ENCODE data around the gene GAPDHS. TPM values are rescaled to one million over a fixed set of nuclear protein-coding genes. Genes with fewer than 3 reads are reported as not detected.

GAPDHS gene
- total RNA-seq, 2 donors from 2014 or later, result not detected

- DNase-seq (peak; percentile 54 to 94 (median 86)), ATAC-seq (peak; percentile 76)
- no peaks in the 10 kb centered on the region for H3K9me3 ChIP-seq
- peak overlapping the region in 1 of 4 donors; percentile 47 for H3K27ac ChIP-seq
- H3K4me3 ChIP-seq, result peak overlapping the region in 1 of 2 donors; percentile 19
- intact Hi-C loops (cut with DNase I), result loop anchor here (10.0 kb wide), 1 partner anchor 157 kb away; the partner anchor contains the start of gene KMT2B
- TF ChIP-seq POLR2A (IDR thresholded peaks at IDR 0.05) (no peak), CTCF (IDR thresholded peaks at IDR 0.05) (no peak)
- 15 to 25% methylated on average over 31 to 60 of the region's 60 CpGs for WGBS, 2 donors
- H3K36me3 ChIP-seq (replicated peaks in 1 of 2; ENCODE audit: insufficient read depth in 1 of 2, low read depth in 2 of 2), result no peaks in the 10 kb centered on the region
- H3K4me1 ChIP-seq, result peaks cover 40% of the 10 kb centered on the region
- no peaks in the 10 kb centered on the region for H3K27me3 ChIP-seq
Observed at GRCh38 chr19:35557539-35558399, 24.5 kb downstream of the GAPDHS start.

GRCh38 chr19:35558400-35559280 lies 25.4 kb downstream of the GAPDHS start:
- DNase-seq, result no peak
- Histone ChIP-seq H3K36me3 (replicated peaks in 1 of 2; ENCODE audit: insufficient read depth in 1 of 2, low read depth in 2 of 2) (no peaks in the 10 kb centered on the region), H3K9me3 (no peaks in the 10 kb centered on the region), H3K27ac (peak overlapping the region in 1 of 4 donors; percentile 23), H3K27me3 (no peaks in the 10 kb centered on the region), H3K4me1 (peaks cover 41% of the 10 kb centered on the region), H3K4me3 (peak overlapping the region in 1 of 2 donors; percentile 19)
- peak; percentile 25 for ATAC-seq
- intact Hi-C loops (cut with DNase I), result loop anchor here (10.0 kb wide), 1 partner anchor 156 kb away; the partner anchor contains the start of gene KMT2B
- TF ChIP-seq POLR2A (IDR thresholded peaks at IDR 0.05) (peak in 2 of 3 donors; percentile 40 to 44), CTCF (IDR thresholded peaks at IDR 0.05) (peak in 2 of 7 experiments; percentile 7)
- 19 to 27% methylated on average over 26 to 53 of the region's 53 CpGs for WGBS, 2 donors

DNA sequence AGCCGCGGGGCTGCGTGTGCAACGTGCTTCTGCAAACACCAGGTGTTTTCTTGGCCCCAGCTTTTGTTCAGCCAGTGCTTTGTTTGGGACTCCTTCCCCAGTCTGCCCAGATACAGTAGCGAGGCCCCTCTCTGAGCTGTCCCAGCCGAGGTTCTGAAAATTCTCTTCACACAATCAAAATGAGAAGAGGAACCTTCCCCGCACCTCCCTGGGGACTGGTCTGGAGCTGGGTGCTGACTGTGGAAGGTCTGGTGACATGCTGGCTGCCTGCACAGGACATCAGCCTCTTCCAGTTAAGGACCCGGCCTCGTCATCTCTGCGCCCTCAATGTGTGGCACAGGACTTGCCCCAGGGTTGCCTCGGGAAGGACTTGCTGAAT lies 26.0 kb downstream of the GAPDHS start:
- H3K27ac ChIP-seq, result peak overlapping the region in 1 of 4 donors; percentile 23
- intact Hi-C loops (cut with DNase I), result loop anchor here (10.0 kb wide), 1 partner anchor 156 kb away; the partner anchor contains the start of gene KMT2B
- H3K27me3 ChIP-seq, result no peaks in the 10 kb centered on the region
- WGBS, 2 donors, result 15 to 20% methylated on average over 11 of the region's 11 CpGs
- TF ChIP-seq POLR2A (IDR thresholded peaks at IDR 0.05) (no peak), CTCF (IDR thresholded peaks at IDR 0.05) (peak in 1 of 7 experiments; percentile 7)
- H3K4me1 ChIP-seq, result peaks cover 48% of the 10 kb centered on the region
- DNase-seq (peak in 2 of 4 donors; percentile 43 to 50), ATAC-seq (no peak)
- no peak overlapping the region for H3K4me3 ChIP-seq
- H3K9me3 ChIP-seq, result no peaks in the 10 kb centered on the region
- no peaks in the 10 kb centered on the region for H3K36me3 ChIP-seq (replicated peaks in 1 of 2; ENCODE audit: insufficient read depth in 1 of 2, low read depth in 2 of 2)

DNA sequence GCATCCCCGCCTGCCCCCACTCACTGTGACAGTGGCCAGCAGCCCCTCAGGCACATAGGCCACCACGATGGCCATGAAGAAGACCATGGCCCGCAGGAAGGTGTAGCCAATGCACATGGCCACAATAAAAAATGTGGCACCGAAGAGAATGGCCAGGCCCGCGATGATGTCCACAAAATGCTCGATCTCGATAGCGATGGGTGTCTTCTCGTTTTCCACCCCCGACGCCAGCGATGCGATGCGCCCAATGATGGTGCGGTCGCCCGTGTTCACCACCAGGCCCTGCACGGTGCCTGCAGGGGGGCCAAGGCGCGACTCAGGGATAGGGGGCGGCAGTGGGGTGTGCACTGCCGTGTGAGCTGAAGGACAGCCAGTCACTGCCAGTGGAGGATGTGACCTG lies 26.5 kb downstream of the GAPDHS start:
- intact Hi-C loops (cut with DNase I), result loop anchor here (10.0 kb wide), 1 partner anchor 155 kb away; the partner anchor contains the start of gene KMT2B
- no peak for DNase-seq
- no peaks in the 10 kb centered on the region for H3K36me3 ChIP-seq (replicated peaks in 1 of 2; ENCODE audit: insufficient read depth in 1 of 2, low read depth in 2 of 2)

More for the DNA sequence above, 26.5 kb downstream of the GAPDHS start:
- Histone ChIP-seq H3K4me1 (peaks cover 53% of the 10 kb centered on the region), H3K27me3 (no peaks in the 10 kb centered on the region), H3K27ac (no peak overlapping the region), H3K4me3 (no peak overlapping the region), H3K9me3 (no peaks in the 10 kb centered on the region)
- WGBS, 2 donors, result 91 to 97% methylated on average over 15 to 23 of the region's 23 CpGs
- ATAC-seq, result no peak
- TF ChIP-seq POLR2A (IDR thresholded peaks at IDR 0.05) (no peak), CTCF (IDR thresholded peaks at IDR 0.05) (no peak)

Measured in body of pancreas (tissue), 4 donors.